LoVo (cell line): Measurements from ENCODE around the gene MOGAT1.
A peak's percentile ranks its signal among the peaks of the same experiment; 100 is the strongest.
"Not testable (repeated sequence)": the region's sequence is repeated elsewhere in the genome, so short reads cannot be mapped to it uniquely, and the experiment has no call there.

Source experiments
- DNase-seq: peaks from one replicate; pipeline ENCODE4 v3.0.0-alpha.2; 2016; ENCODE audit warnings: low spot score

The MOGAT1 gene

GRCh38 chr2:222743251-222743812 is 71.9 kb downstream of the MOGAT1 start:
- DNase-seq, result no peak

- no peak for DNase-seq
Observed at GRCh38 chr2:222745836-222746559, 74.5 kb downstream of the MOGAT1 start.

GRCh38 chr2:222747526-222748160 is 76.2 kb downstream of the MOGAT1 start:
- no peak for DNase-seq

- no peak for DNase-seq
Observed at GRCh38 chr2:222750533-222750932, 79.1 kb downstream of the MOGAT1 start.

- DNase-seq, result no peak
Observed at GRCh38 chr2:222751238-222751637, 79.8 kb downstream of the MOGAT1 start.

- DNase-seq, result no peak
Observed at GRCh38 chr2:222751821-222752719, 80.6 kb downstream of the MOGAT1 start.

GRCh38 chr2:222752746-222753145 is 81.3 kb downstream of the MOGAT1 start:
- DNase-seq, result no peak

GRCh38 chr2:222753251-222753824 is 81.9 kb downstream of the MOGAT1 start:
- DNase-seq, result no peak

GRCh38 chr2:222754324-222754930 is 83.0 kb downstream of the MOGAT1 start:
- DNase-seq, result no peak

- DNase-seq, result not testable (repeated sequence)
Observed at GRCh38 chr2:222755593-222755992, 84.1 kb downstream of the MOGAT1 start.

GRCh38 chr2:222756362-222756831 is 84.9 kb downstream of the MOGAT1 start:
- DNase-seq, result no peak

- DNase-seq, result peak; percentile 22
Observed at GRCh38 chr2:222756951-222757650, 85.6 kb downstream of the MOGAT1 start.
